Activated effector memory CD4-positive, alpha-beta T cell treated with anti-CD3 and anti-CD28 coated beads, Interleukin-2, amount 50 U/mL, for 16 hours (primary cell): ENCODE measurements around the gene PET117.
"Not testable (repeated sequence)": the region's sequence is repeated elsewhere in the genome, so short reads cannot be mapped to it uniquely, and the experiment has no call there.

ENCODE experiments used
- DNase-seq: peaks from one replicate; pipeline ENCODE4 v3.0.0-alpha.2; 2020

Gene PET117

DNA sequence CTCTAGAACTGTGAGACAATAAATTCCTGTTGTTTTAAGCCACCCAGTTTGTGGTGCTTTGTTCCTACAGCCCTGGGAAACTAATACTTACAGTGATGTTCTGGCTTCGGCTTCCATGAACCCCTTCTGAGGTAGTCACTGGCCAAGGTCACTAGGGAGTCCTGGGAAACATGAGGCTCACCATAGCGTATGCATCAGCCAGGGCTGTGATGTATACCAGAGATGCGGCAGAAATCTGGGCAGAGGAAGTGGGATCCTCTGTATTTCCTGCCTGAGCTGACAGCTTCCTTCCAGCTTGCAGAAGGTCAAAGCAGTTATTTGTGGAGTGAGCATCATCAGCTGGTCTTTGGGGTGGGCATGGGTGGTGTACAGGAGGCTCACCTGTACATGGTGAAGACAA is 27.9 kb downstream of the PET117 start:
- DNase-seq = no peak

DNA sequence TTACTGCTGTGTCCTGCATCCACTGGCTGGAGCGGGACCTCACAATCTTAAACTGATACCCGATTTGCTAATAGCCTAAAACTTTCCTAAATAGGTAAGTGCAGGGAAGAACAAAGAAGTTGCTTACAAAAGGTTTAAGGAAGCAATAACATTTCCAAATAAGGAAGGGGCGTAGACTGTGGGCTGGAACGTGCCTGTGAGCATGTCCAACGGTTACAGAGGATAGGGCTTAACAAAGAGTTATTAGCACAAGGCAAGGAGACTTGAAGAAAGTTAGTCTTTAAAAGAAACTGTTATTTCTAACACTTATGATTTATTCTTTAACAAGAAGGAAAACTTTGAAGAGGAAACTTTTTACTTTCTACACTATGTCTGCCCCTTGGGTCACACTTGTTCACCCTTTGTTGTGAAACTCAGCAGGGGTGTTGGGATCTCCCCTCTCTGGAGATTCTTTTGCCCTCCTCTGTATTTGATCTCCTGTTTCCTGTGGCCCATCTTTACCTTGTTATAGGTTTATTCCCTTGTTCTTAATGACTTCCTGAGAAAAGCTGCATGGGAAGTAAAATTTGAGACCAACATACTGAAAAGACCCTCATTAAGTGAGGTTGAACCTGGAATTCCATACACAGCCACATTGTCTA is 28.7 kb downstream of the PET117 start:
- DNase-seq = no peak

DNA sequence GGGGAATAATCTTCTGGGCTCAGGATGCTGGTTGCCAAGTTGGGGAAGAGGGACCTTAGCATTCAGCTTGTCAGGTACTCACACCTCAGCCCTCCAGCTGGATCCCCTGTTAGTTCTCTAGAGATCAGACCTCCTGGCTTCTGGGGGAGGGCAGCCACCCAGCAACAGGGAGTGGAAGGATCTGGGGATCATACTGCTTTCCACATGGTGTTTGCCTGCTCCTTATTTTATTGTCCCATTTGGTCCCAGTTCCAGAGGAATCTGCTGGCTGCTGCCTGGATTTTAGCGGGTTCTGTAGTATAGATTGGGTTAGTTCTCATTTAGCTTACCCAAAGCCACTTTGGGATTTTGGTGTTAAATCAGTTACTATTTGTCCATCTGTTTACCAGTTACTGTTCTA is 29.3 kb downstream of the PET117 start:
- no peak for DNase-seq

- no peak for DNase-seq
Observed at GRCh38 chr20:18172379-18172778, 34.7 kb downstream of the PET117 start.

GRCh38 chr20:18174906-18175683 is 37.4 kb downstream of the PET117 start:
- DNase-seq = no peak

DNA sequence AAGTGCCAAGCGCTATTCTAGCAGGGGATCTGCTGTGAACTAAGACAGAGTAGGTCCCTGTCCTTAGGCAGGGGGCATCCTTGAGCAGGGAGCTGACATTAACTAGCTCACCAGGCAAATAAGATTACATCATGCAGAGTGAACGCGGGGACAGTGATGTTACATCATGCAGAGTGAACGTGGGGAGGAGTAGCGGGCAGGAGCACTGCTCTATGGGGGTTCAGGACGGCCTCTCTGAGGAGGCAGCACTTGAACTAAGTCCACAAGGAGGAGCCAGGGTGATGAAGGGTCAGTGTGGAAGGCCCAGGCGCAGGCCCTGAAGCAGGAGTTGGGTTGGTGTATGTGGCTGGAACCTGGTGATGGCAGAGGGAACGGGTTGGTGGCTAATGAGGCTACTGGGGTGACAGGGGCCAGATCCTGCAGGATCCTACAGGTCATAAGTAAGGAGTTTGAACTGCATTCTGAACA is 38.7 kb downstream of the PET117 start:
- DNase-seq = no peak

DNA sequence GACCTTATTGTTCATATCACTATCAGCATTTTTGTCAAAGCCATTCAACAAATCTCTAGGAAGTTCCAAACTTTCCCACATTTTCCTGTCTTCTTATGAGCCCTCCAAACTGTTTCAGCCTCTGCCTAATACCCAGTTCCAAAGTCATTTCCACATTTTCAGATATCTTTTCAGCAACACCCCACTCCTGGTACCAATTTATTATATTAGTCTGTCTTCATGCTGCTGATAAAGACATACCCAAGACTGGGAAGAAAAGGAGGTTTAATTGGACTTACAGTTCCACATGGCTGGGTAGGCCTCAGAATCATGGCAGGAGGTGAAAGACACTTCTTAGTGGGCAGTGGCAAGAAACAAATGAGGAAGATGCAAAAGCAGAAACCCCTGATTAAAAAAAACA is 42.7 kb downstream of the PET117 start:
- not testable (repeated sequence) for DNase-seq

DNA sequence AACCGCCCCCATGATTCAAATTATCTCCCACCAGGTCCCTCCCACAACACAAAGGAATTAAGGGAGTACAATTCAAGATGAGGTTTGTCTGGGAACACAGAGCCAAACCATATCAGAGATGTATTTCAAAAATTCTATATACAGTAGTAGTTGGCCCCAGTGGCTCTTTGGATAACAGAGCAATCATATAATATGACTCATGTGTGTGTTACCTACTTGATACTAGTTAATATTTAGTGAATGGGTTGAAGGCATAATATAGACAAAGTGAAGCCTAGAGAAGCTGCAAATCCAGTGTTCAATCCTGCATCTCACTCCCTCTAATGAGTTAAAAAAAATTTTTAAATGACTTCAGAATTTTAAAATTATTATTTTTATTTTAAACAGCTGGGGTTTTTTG is 43.2 kb downstream of the PET117 start:
- no peak for DNase-seq

GRCh38 chr20:18187020-18187419 is 49.4 kb downstream of the PET117 start:
- no peak for DNase-seq

DNA sequence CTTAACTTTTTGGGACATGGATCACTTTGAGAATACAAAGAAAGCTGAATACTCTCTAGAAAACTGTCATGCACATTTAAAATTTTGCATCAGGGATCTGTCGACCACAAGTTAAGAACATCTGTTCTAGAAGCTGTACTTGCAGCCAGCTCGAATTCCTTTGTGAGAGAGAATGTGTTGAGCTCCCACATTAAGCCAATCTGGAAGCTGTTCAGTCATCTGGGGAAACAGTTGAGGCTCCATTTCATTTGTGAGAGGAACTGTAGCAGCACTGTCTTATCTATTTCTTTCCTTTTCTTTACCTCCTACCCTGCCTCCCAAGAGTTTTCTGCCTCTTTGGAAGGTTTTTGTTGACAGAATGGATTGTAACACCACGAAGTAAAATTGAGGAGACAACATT is 50.8 kb downstream of the PET117 start:
- DNase-seq = no peak

GRCh38 chr20:18190338-18191233 is 52.9 kb downstream of the PET117 start:
- DNase-seq = no peak

DNA sequence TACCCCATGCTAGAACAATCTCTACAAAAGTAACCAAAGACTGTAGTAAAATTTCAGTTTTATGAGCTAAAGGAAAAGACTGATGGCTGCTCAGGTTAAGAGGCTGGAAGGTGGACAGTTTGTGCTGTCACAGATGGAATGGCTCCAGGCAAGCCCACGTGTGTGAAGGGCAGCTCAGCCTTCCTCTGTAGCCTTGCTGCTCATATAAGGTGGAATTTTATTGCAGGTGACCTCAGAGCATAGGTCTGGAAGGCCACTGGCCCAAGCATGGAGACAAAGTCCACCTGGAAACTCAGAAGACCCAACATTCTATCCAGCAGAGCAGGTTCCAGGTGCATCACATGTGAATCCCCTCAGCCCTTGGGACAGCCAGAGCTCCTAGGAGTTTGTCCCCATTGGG is 53.6 kb downstream of the PET117 start:
- no peak for DNase-seq
